Sigmoid colon (tissue), 7 donors: ENCODE measurements around the gene SLC25A27. TPM values are rescaled to one million over a fixed set of nuclear protein-coding genes. Genes with fewer than 3 reads are reported as not detected.

Experiments
- DNase-seq: peaks from one replicate; pipeline ENCODE4 v3.0.0-alpha.2; 2019
- H3K27ac ChIP-seq, 4 donors: fragments of 200-600 bp; sonication (generic); one replicate each; pipeline ENCODE4 v1.5.1; 2016 to 2019; ENCODE audit warnings: mild to moderate bottlenecking in 1 of 4
- H3K27me3 ChIP-seq, 3 donors: fragments of 200-600 bp; sonication (generic); one replicate each; pipeline ENCODE4 v1.5.1; 2019; ENCODE audit warnings: mild to moderate bottlenecking in 1 of 3
- H3K36me3 ChIP-seq, 4 donors: fragments of 200-600 bp; sonication (generic); one replicate each; pipeline ENCODE4 v1.5.1; 2016 to 2019
- H3K4me1 ChIP-seq, 4 donors: fragments of 200-600 bp; sonication (generic); one replicate each; pipeline ENCODE4 v1.5.1; 2017 to 2019
- H3K4me3 ChIP-seq, 4 donors: fragments of 200-600 bp; sonication (generic); one replicate each; pipeline ENCODE4 v1.5.1; 2017 to 2019; ENCODE audit warnings: mild to moderate bottlenecking in 2 of 4, moderate library complexity in 1 of 4
- H3K9me3 ChIP-seq, 4 donors: fragments of 200-600 bp in 3 of 4; sonication (generic) in 3 of 4; one replicate each; pipeline versions ENCODE4 v1.5.1 to v1.6.1; 2013 to 2019
- EP300 ChIP-seq, 4 donors: sonication (generic); formaldehyde crosslinking; IDR thresholded peaks; one replicate each; pipeline ENCODE4 v1.6.1; 2017; ENCODE audit warnings: antibody characterized with exemption in 4 of 4
- POLR2A ChIP-seq, 2 donors: fragments of 450-650 bp; IDR thresholded peaks; one replicate each; pipeline ENCODE4 v1.6.1; 2016; ENCODE audit warnings: antibody characterized with exemption in 2 of 2, mild to moderate bottlenecking in 2 of 2, moderate library complexity in 2 of 2
- POLR2AphosphoS5 ChIP-seq, 4 donors: sonication (generic); formaldehyde crosslinking; IDR thresholded peaks; one replicate each; pipeline ENCODE4 v1.6.1; 2017; ENCODE audit warnings: antibody characterized with exemption in 4 of 4
- WGBS, 2 donors: extraction: QIAGEN DNeasy Blood & Tissue Kit; methylation state at CpG; one replicate each; pipeline ENCODE4 v1.1.7; 2013; 5-methylcytosine and 5-hydroxymethylcytosine counted together
- intact Hi-C: fragments of 100-400 bp; cut with DNase I; formaldehyde crosslinking; loops from one replicate; pipeline ENCODE4 v1.15.1; 2023
- polyA plus RNA-seq, 3 donors: library from polyadenylated mRNA; stranded (reverse); fragments of 200-250 nt; gene quantifications; one replicate each; pipeline ENCODE4 v1.2.3, GENCODE V29; 2013
- total RNA-seq, 4 donors: library from RNA; depleted of rRNA; stranded (reverse); fragments of >200 nt; gene quantifications; one replicate each; pipeline ENCODE4 v1.1.0, GENCODE V29; 2016
- TF ChIP-seq, protein P1 (sequence below), 4 experiments: fragments of 450-650 bp in 3 of 4; fragments of 200-600 bp in 1 of 4; IDR thresholded peaks; one replicate each; pipeline ENCODE4 v1.5.1; 2016 to 2019; ENCODE audit warnings: antibody characterized with exemption in 4 of 4, mild to moderate bottlenecking in 3 of 4, moderate library complexity in 2 of 4
- donor health status: healthy with polysubstance abuse.
- donor health status: Bipolar disorder and iron deficiency.
- donor health status: healthy.

Gene SLC25A27
- total and polyA plus RNA-seq, 7 donors: 4.2 to 54.6 (median 30.8) TPM; not detected in 1

- Histone ChIP-seq H3K4me3 (no peak within 1 kb of the TSS), H3K9me3 (no peaks in the 10 kb centered on the region), H3K27ac (no peak within 1 kb of the TSS), H3K4me1 (no peaks in the 10 kb centered on the region), H3K27me3 (no peaks in the 10 kb centered on the region), H3K36me3 (no peaks in the 10 kb centered on the region)
- intact Hi-C loops: no loop called here
- TF ChIP-seq EP300 (IDR thresholded peaks at IDR 0.05): no peak
- TF ChIP-seq, protein P1, sequence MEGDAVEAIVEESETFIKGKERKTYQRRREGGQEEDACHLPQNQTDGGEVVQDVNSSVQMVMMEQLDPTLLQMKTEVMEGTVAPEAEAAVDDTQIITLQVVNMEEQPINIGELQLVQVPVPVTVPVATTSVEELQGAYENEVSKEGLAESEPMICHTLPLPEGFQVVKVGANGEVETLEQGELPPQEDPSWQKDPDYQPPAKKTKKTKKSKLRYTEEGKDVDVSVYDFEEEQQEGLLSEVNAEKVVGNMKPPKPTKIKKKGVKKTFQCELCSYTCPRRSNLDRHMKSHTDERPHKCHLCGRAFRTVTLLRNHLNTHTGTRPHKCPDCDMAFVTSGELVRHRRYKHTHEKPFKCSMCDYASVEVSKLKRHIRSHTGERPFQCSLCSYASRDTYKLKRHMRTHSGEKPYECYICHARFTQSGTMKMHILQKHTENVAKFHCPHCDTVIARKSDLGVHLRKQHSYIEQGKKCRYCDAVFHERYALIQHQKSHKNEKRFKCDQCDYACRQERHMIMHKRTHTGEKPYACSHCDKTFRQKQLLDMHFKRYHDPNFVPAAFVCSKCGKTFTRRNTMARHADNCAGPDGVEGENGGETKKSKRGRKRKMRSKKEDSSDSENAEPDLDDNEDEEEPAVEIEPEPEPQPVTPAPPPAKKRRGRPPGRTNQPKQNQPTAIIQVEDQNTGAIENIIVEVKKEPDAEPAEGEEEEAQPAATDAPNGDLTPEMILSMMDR (IDR thresholded peaks at IDR 0.05): no peak
- TF ChIP-seq POLR2A (IDR thresholded peaks at IDR 0.05): no peak
- no peak for TF ChIP-seq POLR2AphosphoS5 (IDR thresholded peaks at IDR 0.05)
- no peak for DNase-seq
- WGBS, 2 donors: 95% methylated on average over 41 of the region's 41 CpGs
These were observed 34.9 kb downstream of the SLC25A27 start, which contains the start of gene TDRD6 for GRCh38 chr6:46687619-46688097. Gene TDRD6, plus strand, starts transcription at chr6:46687885. Its CDS starts 244 bp downstream, at chr6:46688129.

DNA sequence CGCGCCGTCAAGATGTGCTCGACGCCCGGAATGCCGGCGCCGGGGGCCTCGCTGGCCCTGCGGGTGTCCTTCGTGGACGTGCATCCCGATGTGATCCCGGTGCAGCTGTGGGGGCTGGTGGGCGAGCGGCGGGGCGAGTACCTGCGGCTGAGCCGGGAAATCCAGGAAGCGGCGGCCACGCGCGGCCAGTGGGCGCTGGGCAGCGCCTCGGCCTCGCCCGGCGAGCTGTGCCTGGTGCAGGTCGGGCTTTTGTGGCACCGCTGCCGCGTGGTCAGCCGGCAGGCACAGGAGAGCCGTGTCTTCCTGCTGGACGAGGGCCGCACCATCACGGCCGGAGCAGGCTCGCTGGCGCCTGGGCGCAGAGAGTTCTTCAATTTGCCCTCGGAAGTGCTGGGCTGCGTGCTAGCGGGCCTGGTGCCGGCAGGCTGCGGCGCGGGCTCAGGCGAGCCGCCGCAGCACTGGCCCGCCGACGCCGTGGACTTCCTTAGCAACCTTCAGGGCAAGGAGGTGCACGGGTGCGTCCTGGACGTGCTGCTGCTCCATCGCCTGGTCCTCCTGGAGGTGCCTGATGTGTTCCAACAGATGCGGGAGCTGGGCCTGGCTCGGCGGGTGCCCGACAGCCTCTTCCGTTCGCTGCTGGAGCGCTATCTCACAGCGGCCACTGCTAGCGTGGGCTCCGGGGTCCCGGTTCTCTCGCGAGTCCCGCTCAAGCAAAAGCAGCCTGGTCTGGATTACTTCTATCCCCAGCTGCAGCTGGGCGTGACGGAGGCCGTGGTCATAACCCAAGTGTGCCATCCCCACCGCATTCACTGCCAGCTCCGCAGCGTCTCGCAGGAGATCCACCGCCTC lies 35.6 kb downstream of the SLC25A27 start:
- Histone ChIP-seq H3K4me1 (no peaks in the 10 kb centered on the region), H3K9me3 (no peaks in the 10 kb centered on the region), H3K27ac (no peak overlapping the region), H3K36me3 (no peaks in the 10 kb centered on the region), H3K4me3 (no peak overlapping the region), H3K27me3 (no peaks in the 10 kb centered on the region)
- no peak for DNase-seq
- no peak for TF ChIP-seq EP300 (IDR thresholded peaks at IDR 0.05)
- TF ChIP-seq POLR2AphosphoS5 (IDR thresholded peaks at IDR 0.05): no peak
- TF ChIP-seq, protein P1 (IDR thresholded peaks at IDR 0.05): no peak
- no peak for TF ChIP-seq POLR2A (IDR thresholded peaks at IDR 0.05)
- intact Hi-C loops: no loop called here
- 96 to 97% methylated on average over 85 of the region's 85 CpGs for WGBS, 2 donors

GRCh38 chr6:46688966-46689335 lies 36.2 kb downstream of the SLC25A27 start:
- TF ChIP-seq EP300 (IDR thresholded peaks at IDR 0.05): no peak
- TF ChIP-seq POLR2AphosphoS5 (IDR thresholded peaks at IDR 0.05): no peak
- TF ChIP-seq, protein P1 (IDR thresholded peaks at IDR 0.05): no peak
- no peak for TF ChIP-seq POLR2A (IDR thresholded peaks at IDR 0.05)
- no peak for DNase-seq
- no peak overlapping the region for H3K27ac ChIP-seq
- no peaks in the 10 kb centered on the region for H3K27me3 ChIP-seq
- H3K4me3 ChIP-seq: no peak overlapping the region
- WGBS, 2 donors: 95 to 97% methylated on average over 13 of the region's 13 CpGs
- H3K36me3 ChIP-seq: no peaks in the 10 kb centered on the region
- no peaks in the 10 kb centered on the region for H3K9me3 ChIP-seq
- intact Hi-C loops: no loop called here
- H3K4me1 ChIP-seq: no peaks in the 10 kb centered on the region

DNA sequence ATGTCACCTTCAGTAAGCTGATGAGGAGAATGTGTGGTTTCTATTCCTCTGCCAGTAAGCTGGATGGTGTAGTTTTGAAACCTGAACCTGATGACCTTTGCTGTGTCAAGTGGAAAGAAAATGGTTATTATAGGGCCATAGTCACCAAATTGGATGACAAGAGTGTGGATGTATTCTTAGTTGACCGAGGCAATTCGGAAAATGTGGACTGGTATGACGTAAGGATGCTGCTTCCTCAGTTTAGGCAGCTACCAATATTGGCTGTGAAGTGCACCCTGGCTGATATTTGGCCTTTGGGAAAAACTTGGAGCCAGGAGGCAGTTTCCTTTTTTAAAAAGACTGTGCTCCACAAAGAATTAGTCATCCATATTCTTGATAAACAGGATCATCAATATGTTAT lies 36.9 kb downstream of the SLC25A27 start:
- Histone ChIP-seq H3K36me3 (no peaks in the 10 kb centered on the region), H3K4me1 (no peaks in the 10 kb centered on the region), H3K27me3 (no peaks in the 10 kb centered on the region), H3K9me3 (no peaks in the 10 kb centered on the region), H3K27ac (no peak overlapping the region), H3K4me3 (no peak overlapping the region)
- no peak for DNase-seq
- intact Hi-C loops: no loop called here
- no peak for TF ChIP-seq EP300 (IDR thresholded peaks at IDR 0.05)
- TF ChIP-seq POLR2A (IDR thresholded peaks at IDR 0.05): no peak
- TF ChIP-seq, protein P1 (IDR thresholded peaks at IDR 0.05): no peak
- no peak for TF ChIP-seq POLR2AphosphoS5 (IDR thresholded peaks at IDR 0.05)
- WGBS, 2 donors: 93 to 96% methylated on average over 3 of the region's 3 CpGs
